Measurements from ENCODE around the gene RSRC1. TPM values are rescaled to one million over a fixed set of nuclear protein-coding genes. Genes with fewer than 3 reads are reported as not detected.

Gene RSRC1
- total RNA-seq, 1 experiment from 2014 or later = 49.4 TPM

- H3K9me3 ChIP-seq (ENCODE audit: control insufficient read depth, insufficient read depth, low read depth, low read length) = no peaks in the 10 kb centered on the region
- intact Hi-C loops (cut with micrococcal nuclease; ENCODE audit: unreplicated experiment) = no loop called here
- H3K27ac ChIP-seq (ENCODE audit: low read length) = no peak overlapping the region
- BruUV-seq (replicated peaks) = no TSS peak
- no peak for ATAC-seq
- H3K4me3 ChIP-seq (ENCODE audit: low read depth in 2 of 2, low read length in 2 of 2) = no peak overlapping the region
- ChIA-PET CTCF (interaction anchor here (0.5 kb wide), 1 partner anchor 738 kb away, joined by 3 read pairs; no protein-coding TSS in a partner anchor), POLR2A (no interaction called here)
- no peaks in the 10 kb centered on the region for H3K27me3 ChIP-seq (ENCODE audit: control insufficient read depth, insufficient read depth, low read length)
- no peaks in the 10 kb centered on the region for H3K4me1 ChIP-seq (ENCODE audit: control insufficient read depth, insufficient read depth, low read length)
- in situ Hi-C loops (cut with HindIII; ENCODE audit: low pct_unique_long_range_greater_than_20kb, low sequenced_read_pairs) = no loop called here
- DNase-seq (ENCODE audit: low read depth, low spot score) = no peak
- TF ChIP-seq CTCF (IDR thresholded peaks at IDR 0.05) (no peak), POLR2AphosphoS5 (IDR thresholded peaks at IDR 0.05; ENCODE audit: low read depth, low read length) (no peak), SIN3A (IDR thresholded peaks at IDR 0.05; ENCODE audit: borderline replicate concordance, insufficient read depth, low read depth, low read length) (no peak), TCF7L2 (IDR thresholded peaks at IDR 0.05; ENCODE audit: low read depth, low read length) (no peak)
- TF ChIP-seq, protein P1, sequence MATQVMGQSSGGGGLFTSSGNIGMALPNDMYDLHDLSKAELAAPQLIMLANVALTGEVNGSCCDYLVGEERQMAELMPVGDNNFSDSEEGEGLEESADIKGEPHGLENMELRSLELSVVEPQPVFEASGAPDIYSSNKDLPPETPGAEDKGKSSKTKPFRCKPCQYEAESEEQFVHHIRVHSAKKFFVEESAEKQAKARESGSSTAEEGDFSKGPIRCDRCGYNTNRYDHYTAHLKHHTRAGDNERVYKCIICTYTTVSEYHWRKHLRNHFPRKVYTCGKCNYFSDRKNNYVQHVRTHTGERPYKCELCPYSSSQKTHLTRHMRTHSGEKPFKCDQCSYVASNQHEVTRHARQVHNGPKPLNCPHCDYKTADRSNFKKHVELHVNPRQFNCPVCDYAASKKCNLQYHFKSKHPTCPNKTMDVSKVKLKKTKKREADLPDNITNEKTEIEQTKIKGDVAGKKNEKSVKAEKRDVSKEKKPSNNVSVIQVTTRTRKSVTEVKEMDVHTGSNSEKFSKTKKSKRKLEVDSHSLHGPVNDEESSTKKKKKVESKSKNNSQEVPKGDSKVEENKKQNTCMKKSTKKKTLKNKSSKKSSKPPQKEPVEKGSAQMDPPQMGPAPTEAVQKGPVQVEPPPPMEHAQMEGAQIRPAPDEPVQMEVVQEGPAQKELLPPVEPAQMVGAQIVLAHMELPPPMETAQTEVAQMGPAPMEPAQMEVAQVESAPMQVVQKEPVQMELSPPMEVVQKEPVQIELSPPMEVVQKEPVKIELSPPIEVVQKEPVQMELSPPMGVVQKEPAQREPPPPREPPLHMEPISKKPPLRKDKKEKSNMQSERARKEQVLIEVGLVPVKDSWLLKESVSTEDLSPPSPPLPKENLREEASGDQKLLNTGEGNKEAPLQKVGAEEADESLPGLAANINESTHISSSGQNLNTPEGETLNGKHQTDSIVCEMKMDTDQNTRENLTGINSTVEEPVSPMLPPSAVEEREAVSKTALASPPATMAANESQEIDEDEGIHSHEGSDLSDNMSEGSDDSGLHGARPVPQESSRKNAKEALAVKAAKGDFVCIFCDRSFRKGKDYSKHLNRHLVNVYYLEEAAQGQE (IDR thresholded peaks at IDR 0.05; ENCODE audit: insufficient read depth in 1 of 2, low read depth in 2 of 2, low read length in 1 of 2) = no peak
- no peaks in the 10 kb centered on the region for H3K36me3 ChIP-seq (ENCODE audit: control insufficient read depth, insufficient read depth, low read length)
Observed at GRCh38 chr3:158355623-158356588, 246.0 kb downstream of the RSRC1 start.

GRCh38 chr3:158359339-158359738 lies 249.4 kb downstream of the RSRC1 start:
- POLR2A ChIA-PET = no interaction called here
- TF ChIP-seq TCF7L2 (IDR thresholded peaks at IDR 0.05; ENCODE audit: low read depth, low read length) (no peak), POLR2AphosphoS5 (IDR thresholded peaks at IDR 0.05; ENCODE audit: low read depth, low read length) (no peak), SIN3A (IDR thresholded peaks at IDR 0.05; ENCODE audit: borderline replicate concordance, insufficient read depth, low read depth, low read length) (no peak), CTCF (IDR thresholded peaks at IDR 0.05) (no peak)
- TF ChIP-seq, protein P1 (IDR thresholded peaks at IDR 0.05; ENCODE audit: insufficient read depth in 1 of 2, low read depth in 2 of 2, low read length in 1 of 2) = no peak

More at GRCh38 chr3:158359339-158359738, 249.4 kb downstream of the RSRC1 start:
- Histone ChIP-seq H3K9me3 (ENCODE audit: control insufficient read depth, insufficient read depth, low read depth, low read length) (no peaks in the 10 kb centered on the region), H3K27me3 (ENCODE audit: control insufficient read depth, insufficient read depth, low read length) (no peaks in the 10 kb centered on the region), H3K36me3 (ENCODE audit: control insufficient read depth, insufficient read depth, low read length) (no peaks in the 10 kb centered on the region), H3K4me1 (ENCODE audit: control insufficient read depth, insufficient read depth, low read length) (no peaks in the 10 kb centered on the region), H3K27ac (ENCODE audit: low read length) (no peak overlapping the region), H3K4me3 (ENCODE audit: low read depth in 2 of 2, low read length in 2 of 2) (no peak overlapping the region)
- in situ Hi-C loops (cut with HindIII; ENCODE audit: low pct_unique_long_range_greater_than_20kb, low sequenced_read_pairs) = no loop called here
- no peak for DNase-seq (ENCODE audit: low read depth, low spot score)
- intact Hi-C loops (cut with micrococcal nuclease; ENCODE audit: unreplicated experiment) = no loop called here
- BruUV-seq (replicated peaks) = no TSS peak
- no peak for ATAC-seq
- CTCF ChIA-PET = no interaction called here
